Activated T-cell treated with anti-CD3 and anti-CD28 coated beads, Interleukin-2, amount 50 U/mL, for 48 hours (primary cell): Measurements from ENCODE around the gene TLCD5.

Experiments used
- DNase-seq, 2 experiments: peaks; one replicate each; pipeline ENCODE4 v3.0.0-alpha.2; 2020

TLCD5 gene

DNA sequence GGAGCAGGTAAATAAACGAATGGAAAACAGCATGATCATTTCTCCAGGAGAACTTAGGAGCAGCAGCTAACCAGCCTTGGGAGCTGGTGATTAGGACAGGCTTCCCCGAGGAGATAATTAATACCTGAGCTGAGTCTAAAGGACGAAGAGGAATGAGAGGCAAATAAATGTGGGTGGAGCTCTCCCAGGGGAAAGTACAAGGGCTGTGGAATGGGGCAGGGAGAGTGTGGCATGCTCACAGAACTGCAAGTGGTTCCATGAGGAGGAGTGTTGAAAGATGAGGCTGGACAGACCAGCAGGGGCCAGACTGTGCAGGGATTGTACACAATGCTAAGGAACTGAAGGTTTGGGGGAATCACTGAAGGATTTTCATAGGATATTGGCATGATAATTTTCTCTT is 14.2 kb upstream of the TLCD5 start:
- no peak for DNase-seq

GRCh38 chr11:120314861-120315260 is 10.2 kb upstream of the TLCD5 start:
- no peak for DNase-seq

- DNase-seq = no peak
These were observed 8.0 kb upstream of the TLCD5 start for GRCh38 chr11:120316880-120317688.

DNA sequence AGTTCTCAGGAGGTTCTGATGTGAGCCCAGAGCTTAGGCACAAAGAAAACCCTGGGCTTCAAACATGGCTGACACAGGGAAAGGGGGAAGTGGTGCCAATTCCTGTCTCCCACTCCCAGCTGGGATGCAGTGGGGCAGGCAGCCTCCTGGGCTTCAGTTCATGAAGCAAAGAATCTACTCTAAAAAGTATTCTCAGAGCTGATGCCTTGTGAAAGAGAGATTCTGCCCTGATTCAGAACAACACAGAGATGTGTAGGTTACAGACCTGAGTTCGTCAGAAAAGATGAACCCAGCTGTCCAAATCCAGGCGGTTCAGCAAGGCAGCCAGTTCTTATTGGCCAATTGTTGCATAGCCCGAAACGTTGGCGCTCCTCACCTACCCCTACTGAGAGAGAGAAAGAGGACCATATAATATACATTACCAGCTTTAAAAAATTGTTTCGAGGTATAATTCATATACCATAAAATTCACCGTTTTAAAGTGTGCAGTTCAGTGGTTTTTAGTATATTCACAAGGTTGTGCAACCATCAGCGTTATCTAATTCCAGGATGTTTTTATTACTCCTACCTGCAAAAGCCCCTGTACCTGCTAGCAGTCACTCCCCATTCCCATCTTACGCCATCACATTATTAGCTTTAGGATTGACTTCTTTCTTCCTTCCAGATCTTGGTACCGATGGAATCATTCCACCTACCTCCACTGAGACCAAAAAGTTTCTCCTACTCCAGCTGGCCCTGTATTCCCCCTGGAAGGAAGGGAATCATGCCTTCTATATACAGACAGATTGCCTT is 7.2 kb upstream of the TLCD5 start:
- DNase-seq = no peak

GRCh38 chr11:120318906-120319305 is 6.2 kb upstream of the TLCD5 start:
- DNase-seq = no peak

DNA sequence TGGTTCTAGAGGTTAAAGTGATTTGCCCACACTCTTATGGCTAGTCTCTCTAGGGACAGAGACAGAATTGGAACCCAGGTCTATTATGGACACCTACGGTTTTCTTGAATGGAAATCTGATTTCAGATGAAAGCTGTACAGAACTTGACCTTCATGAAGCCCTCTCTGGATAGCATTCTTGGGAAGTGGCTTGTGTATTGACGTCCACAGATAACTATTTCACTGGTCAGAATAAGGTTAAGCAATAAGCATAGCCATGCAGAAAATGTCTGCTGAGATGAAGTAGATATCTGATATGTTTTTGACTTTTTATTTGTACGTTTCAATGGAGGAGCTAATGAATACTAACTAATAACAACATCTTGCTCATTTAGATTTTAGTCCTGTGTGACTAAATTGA is 1.1 kb downstream of the TLCD5 start:
- DNase-seq = no peak

DNA sequence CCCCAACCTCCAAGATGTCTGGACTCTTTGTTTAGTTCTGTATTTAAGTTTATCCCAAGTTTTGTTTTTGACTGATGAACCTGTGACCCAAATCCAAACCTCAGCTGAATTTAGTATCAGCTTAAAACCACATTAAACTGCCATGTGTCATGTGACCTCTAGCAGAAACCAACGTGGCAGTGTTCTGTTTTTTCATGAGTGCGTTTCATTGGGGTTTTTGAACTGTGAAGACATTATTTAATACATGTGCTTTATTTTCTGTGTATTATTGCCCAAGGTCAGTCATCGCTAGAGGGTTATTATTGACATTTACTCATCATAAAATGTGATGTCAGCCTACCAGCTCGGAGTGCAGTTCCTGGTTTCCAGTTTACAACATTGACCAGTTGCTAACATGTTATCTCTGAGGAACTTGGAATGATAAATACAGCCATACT is 1.8 kb downstream of the TLCD5 start:
- DNase-seq = no peak

GRCh38 chr11:120327311-120327710 is 2.2 kb downstream of the TLCD5 start:
- DNase-seq = no peak

DNA sequence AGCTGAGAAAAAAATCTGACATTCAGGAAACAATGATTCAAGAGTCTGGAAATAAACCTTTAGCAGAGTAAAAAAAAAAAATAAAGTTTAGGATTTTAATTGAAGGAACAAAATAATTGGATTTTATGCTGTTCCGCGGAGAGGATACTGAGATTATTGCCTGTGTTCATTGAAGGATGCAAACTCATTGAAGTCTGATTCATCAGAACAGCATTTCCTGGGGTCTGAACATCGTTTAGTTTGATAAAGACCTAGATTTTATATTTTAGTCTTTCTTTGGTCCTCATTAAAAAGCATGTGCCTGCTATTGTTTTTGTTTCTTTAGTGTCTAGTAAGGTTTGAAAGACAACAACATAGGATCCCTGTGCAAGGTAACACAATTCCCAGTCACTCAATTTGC is 4.5 kb downstream of the TLCD5 start:
- no peak for DNase-seq

GRCh38 chr11:120330045-120330444 is 4.9 kb downstream of the TLCD5 start:
- no peak for DNase-seq

GRCh38 chr11:120331301-120331996 is 6.3 kb downstream of the TLCD5 start:
- DNase-seq = no peak

GRCh38 chr11:120332822-120333716 is 8.0 kb downstream of the TLCD5 start:
- DNase-seq = no peak

DNA sequence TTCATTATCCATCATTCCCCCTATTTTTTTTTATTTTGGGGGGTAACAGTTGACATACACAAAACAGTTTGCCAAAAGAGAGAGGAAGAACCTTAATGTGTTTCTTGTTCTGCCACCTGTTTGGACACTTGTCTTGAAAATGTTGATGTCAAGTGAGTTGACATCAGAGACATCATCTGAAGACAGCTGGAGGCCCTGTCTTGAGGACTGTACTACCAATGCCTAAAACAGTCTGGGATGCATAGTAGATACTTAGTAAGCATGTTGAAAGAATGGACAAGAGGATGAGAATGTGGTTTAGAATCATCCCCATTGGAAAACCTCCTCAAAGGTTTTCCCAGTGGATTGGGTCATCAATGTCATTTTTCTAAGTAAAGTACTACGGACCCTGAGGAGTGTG is 8.7 kb downstream of the TLCD5 start:
- DNase-seq = no peak

DNA sequence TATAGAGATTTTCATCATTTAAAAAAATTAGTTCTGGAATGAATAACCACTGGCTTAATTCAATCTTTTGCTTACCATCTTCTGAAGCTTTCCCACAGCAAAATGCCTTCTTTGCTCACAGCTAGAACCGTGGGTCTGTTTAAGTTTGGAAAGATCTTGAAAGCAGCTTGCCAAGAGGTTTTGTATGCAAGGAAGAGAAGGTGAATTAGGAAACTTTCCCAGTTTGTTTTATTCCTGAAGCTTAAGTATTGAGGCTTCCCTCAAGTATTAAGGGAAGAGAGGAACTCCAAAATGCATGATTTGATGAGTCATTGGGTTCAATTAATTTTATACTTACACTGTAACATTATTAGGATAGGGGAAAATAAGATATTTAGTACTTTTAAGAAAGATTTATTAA is 9.2 kb downstream of the TLCD5 start:
- no peak for DNase-seq

DNA sequence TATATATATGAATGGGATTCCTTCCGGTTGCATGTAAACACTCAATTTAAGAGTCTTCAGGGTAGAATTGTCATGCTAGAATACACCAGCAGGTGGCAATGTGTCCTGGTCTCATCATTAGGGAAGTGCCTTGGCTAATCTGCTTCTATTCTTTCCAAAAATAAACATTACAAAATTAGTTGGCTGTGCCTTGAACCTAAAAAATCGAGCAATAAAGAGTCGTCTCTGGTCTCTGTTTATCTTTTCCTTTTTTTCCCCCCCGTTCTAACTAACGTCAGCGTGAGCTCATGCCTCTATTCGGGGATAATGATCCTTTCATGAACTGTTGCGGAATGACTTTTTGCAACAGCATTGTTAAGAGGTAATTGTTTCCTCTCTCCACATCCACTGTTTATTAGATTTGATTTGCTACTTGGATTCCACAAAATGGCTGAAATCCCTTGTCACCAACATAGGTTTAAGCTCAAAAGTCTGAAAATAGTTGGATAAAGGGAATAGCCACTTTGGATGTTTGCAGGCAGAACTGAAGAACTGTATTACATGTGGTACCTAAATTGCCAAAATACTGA is 9.9 kb downstream of the TLCD5 start:
- DNase-seq = peak; percentile 37 to 47

GRCh38 chr11:120335556-120335907 is 10.4 kb downstream of the TLCD5 start:
- no peak for DNase-seq

DNA sequence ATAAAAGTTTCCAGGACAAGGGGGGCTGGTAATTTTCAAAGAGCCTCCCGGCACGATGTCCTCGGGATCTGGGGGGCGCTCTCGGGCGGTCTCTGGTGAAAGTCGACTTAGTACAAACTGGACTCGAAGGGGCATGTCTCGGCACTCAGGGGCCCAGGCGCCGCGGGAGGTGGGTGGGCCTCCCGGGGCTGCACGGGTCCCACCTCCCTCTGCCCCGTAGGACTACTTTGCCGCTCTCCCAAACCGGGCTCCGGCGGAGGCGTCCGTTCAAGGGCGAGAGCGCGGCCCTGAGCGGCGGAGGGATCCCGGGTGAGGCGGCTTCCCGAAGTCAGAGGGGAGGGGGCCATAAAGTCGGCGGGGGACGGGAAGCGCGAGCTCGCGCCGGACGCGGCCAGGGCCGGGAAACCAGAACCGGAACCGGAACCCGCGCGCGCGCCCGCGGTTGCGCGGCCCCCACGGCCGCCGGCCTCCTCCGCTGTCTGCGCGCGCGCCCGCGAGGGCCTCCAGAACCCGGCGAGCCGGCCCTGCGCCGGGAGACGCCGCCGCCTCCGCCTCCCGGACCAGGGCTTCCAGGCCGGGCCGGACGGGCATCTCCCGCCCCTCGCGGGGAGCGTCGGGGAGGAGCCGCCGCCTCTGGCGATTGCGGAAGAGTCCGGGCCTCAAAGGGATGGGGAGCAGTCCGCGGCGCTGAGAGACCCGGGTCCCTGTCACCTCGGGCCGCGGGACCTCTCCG is 11.0 kb downstream of the TLCD5 start, which contains the start of gene ARHGEF12:
Gene ARHGEF12 (plus strand): TSS at position 506 of the 733 bp plus-strand sequence. CDS start 831 bp downstream, outside the sequence.
- peak; percentile 87 to 90 for DNase-seq

- peak; percentile 58 to 69 for DNase-seq
These were observed 11.7 kb downstream of the TLCD5 start for GRCh38 chr11:120336641-120337354.

GRCh38 chr11:120337355-120338106 is 12.4 kb downstream of the TLCD5 start:
- DNase-seq = no peak
